Posterior vena cava (tissue), 2 donors: Measurements from ENCODE around the gene LCAT. TPM values are rescaled to one million over a fixed set of nuclear protein-coding genes. Genes with fewer than 3 reads are reported as not detected.
"Not testable (repeated sequence)": the region's sequence is repeated elsewhere in the genome, so short reads cannot be mapped to it uniquely, and the experiment has no call there.

Experiments
- DNase-seq: peaks from one replicate; pipeline ENCODE4 v3.0.0-alpha.2; 2020; ENCODE audit warnings: low spot score
- intact Hi-C, 2 donors: fragments of 100-400 bp; cut with DNase I; formaldehyde crosslinking; loops; one replicate each; pipeline versions ENCODE4 v1.14.1 to v1.14.2; 2022 to 2023
- total RNA-seq, 2 donors: library from RNA; stranded (reverse); fragmentation: NEBNext Ultra II Directional; extraction: Animal tissue kit (Norgen Biotek cat#: 25700); gene quantifications; one replicate each; pipeline ENCODE4 v1.2.1, GENCODE V29; 2021
- donor health status: DM: yes; HTN: yes; CAD: no.
- donor health status: DM: yes; HTN: yes; CAD: no.

The LCAT gene
- total RNA-seq, 2 donors from 2014 or later: 19.2 to 29.8 TPM

GRCh38 chr16:67923414-67924116 lies 20.4 kb downstream of the LCAT start:
- DNase-seq: no peak
- intact Hi-C loops: no loop called here

GRCh38 chr16:67922740-67923139 lies 21.2 kb downstream of the LCAT start:
- intact Hi-C loops: no loop called here
- DNase-seq: no peak

- intact Hi-C loops: no loop called here
- DNase-seq: no peak
Measured at GRCh38 chr16:67922221-67922620, 21.7 kb downstream of the LCAT start.

GRCh38 chr16:67919622-67920221 lies 24.2 kb downstream of the LCAT start:
- DNase-seq: no peak
- intact Hi-C loops: no loop called here

GRCh38 chr16:67917852-67918236 lies 26.1 kb downstream of the LCAT start:
- intact Hi-C loops: no loop called here

GRCh38 chr16:67917140-67917851 lies 26.6 kb downstream of the LCAT start:
- no peak for DNase-seq
- intact Hi-C loops: no loop called here

More at GRCh38 chr16:67917852-67918236, 26.1 kb downstream of the LCAT start:
- DNase-seq: no peak

- intact Hi-C loops: no loop called here
- DNase-seq: no peak
Measured at GRCh38 chr16:67915831-67916723, 27.8 kb downstream of the LCAT start.

- intact Hi-C loops, DNase-seq: not testable (repeated sequence)
Measured at GRCh38 chr16:67915496-67915769, 28.5 kb downstream of the LCAT start.

GRCh38 chr16:67914758-67915495 lies 29.0 kb downstream of the LCAT start:
- intact Hi-C loops: no loop called here

GRCh38 chr16:67910158-67910557 lies 33.8 kb downstream of the LCAT start:
- intact Hi-C loops: no loop called here
- no peak for DNase-seq

More at GRCh38 chr16:67914758-67915495, 29.0 kb downstream of the LCAT start:
- DNase-seq: no peak

GRCh38 chr16:67909056-67909742 lies 34.7 kb downstream of the LCAT start:
- intact Hi-C loops: no loop called here
- DNase-seq: no peak

GRCh38 chr16:67907397-67908180 lies 36.3 kb downstream of the LCAT start:
- intact Hi-C loops: no loop called here
- no peak for DNase-seq

GRCh38 chr16:67902831-67903230 lies 41.1 kb downstream of the LCAT start:
- DNase-seq: no peak
- intact Hi-C loops: no loop called here

- DNase-seq: no peak
- intact Hi-C loops: no loop called here
Measured at GRCh38 chr16:67901734-67902133, 42.2 kb downstream of the LCAT start.

- no peak for DNase-seq
- intact Hi-C loops: loop anchor here in 1 of 2 donors (5.0 kb wide), 1 partner anchor 360 kb away; no protein-coding TSS in a partner anchor
Measured at GRCh38 chr16:67897231-67897630, 46.7 kb downstream of the LCAT start.

GRCh38 chr16:67893743-67894399 lies 50.0 kb downstream of the LCAT start:
- intact Hi-C loops: no loop called here
- no peak for DNase-seq
